GM12878 (cell line): ENCODE data around the gene SPSB3. TPM values are rescaled to one million over a fixed set of nuclear protein-coding genes. Genes with fewer than 3 reads are reported as not detected.

Source experiments
- DPF2 ChIP-seq: fragments of 450-650 bp; IDR thresholded peaks from 2 replicates; pipeline ENCODE4 v1.6.1; 2017; ENCODE audit warnings: mild to moderate bottlenecking
- ETV6 ChIP-seq, 2 experiments: fragments of 450-650 bp in 1 of 2; IDR thresholded peaks in 1 of 2; conservative IDR thresholded peaks in 1 of 2; 2 replicates each; pipeline ENCODE4 v1.6.1; 2014; ENCODE audit warnings: antibody characterized with exemption in 1 of 2, borderline replicate concordance in 1 of 2, low read depth in 1 of 2, mild to moderate bottlenecking in 1 of 2, moderate library complexity in 1 of 2
- FOXM1 ChIP-seq: IDR thresholded peaks from 2 replicates; pipeline ENCODE4 v1.6.1; 2012; ENCODE audit warnings: low read depth, mild to moderate bottlenecking, inconsistent platforms, low read length, moderate library complexity
- HDAC6 ChIP-seq: fragments of 200-600 bp; sonication (generic); IDR thresholded peaks from one replicate; pipeline ENCODE4 v1.8.0; 2017; ENCODE audit warnings: antibody characterized with exemption; ENCODE audit not compliant: unreplicated experiment
- SIX5 ChIP-seq: IDR thresholded peaks from 2 replicates; pipeline ENCODE4 v1.6.1; 2011; ENCODE audit warnings: mild to moderate bottlenecking, low read depth, low read length, moderate library complexity; ENCODE audit not compliant: severe bottlenecking
- WRNIP1 ChIP-seq: IDR thresholded peaks from 2 replicates; pipeline ENCODE4 v1.6.1; 2011; ENCODE audit warnings: low read depth, low read length, improper control_type of control experiment, borderline replicate concordance
- polyA plus RNA-seq, 11 experiments: library from polyadenylated mRNA; depleted of rRNA in 4 of 11; unstranded in 6 of 11; stranded (reverse) in 5 of 11; fragments of >200 nt; fragmentation: Nextera tagmentation in 4 of 11; fragmentation: Illumina TruSeq in 1 of 11; extraction: Ambion mirVana in 4 of 11; extraction: Trizol in 1 of 11; gene quantifications; 1 replicate in 1 of 11; 2 replicates in 10 of 11; pipeline versions ENCODE4 v1.2.1 to v1.2.3, GENCODE V29; 2011 to 2016; ENCODE audit warnings: inconsistent platforms in 2 of 11, missing spikeins in 2 of 11, low read depth in 1 of 11
- total RNA-seq, 4 experiments: library from RNA; depleted of rRNA in 3 of 4; stranded (reverse); fragments of >200 nt in 3 of 4; fragmentation: Illumina TruSeq in 1 of 4; extraction: Trizol in 1 of 4; gene quantifications; 2 replicates each; pipeline versions ENCODE4 v1.2.1 to v1.2.3, GENCODE V29; 2013 to 2021
- TF ChIP-seq, protein P1 (sequence below): fragments of 450-650 bp; conservative IDR thresholded peaks from 2 replicates; pipeline ENCODE4 v1.6.1; 2017; ENCODE audit warnings: mild to moderate bottlenecking, moderate library complexity
- TF ChIP-seq, protein P2 (sequence below): fragments of 450-650 bp; IDR thresholded peaks from 2 replicates; pipeline ENCODE4 v1.6.1; 2017; ENCODE audit warnings: antibody characterized with exemption, mild to moderate bottlenecking, moderate library complexity
- TF ChIP-seq, protein P3 (sequence below): fragments of 450-650 bp; formaldehyde crosslinking; IDR thresholded peaks from 2 replicates; pipeline ENCODE4 v1.5.0; 2022; ENCODE audit warnings: mild to moderate bottlenecking, missing genetic modification characterization
- TF ChIP-seq, protein P4 (sequence below): IDR thresholded peaks from 2 replicates; pipeline ENCODE4 v1.6.1; 2012; ENCODE audit warnings: improper control_type of control experiment, low read depth, low read length; ENCODE audit not compliant: insufficient replicate concordance
- TF ChIP-seq, protein P5 (sequence below): IDR thresholded peaks from 2 replicates; pipeline ENCODE4 v1.6.1; 2011; ENCODE audit warnings: low read depth, mild to moderate bottlenecking, low read length, moderate library complexity, borderline replicate concordance; ENCODE audit errors: extremely low read depth

The SPSB3 gene
- total and polyA plus RNA-seq, 10 of the 15 experiments (the other 5 are each of a cell fraction or from before 2014, with no cell fraction given), result 0.31 to 26.9 (median 14.0) TPM

DNA sequence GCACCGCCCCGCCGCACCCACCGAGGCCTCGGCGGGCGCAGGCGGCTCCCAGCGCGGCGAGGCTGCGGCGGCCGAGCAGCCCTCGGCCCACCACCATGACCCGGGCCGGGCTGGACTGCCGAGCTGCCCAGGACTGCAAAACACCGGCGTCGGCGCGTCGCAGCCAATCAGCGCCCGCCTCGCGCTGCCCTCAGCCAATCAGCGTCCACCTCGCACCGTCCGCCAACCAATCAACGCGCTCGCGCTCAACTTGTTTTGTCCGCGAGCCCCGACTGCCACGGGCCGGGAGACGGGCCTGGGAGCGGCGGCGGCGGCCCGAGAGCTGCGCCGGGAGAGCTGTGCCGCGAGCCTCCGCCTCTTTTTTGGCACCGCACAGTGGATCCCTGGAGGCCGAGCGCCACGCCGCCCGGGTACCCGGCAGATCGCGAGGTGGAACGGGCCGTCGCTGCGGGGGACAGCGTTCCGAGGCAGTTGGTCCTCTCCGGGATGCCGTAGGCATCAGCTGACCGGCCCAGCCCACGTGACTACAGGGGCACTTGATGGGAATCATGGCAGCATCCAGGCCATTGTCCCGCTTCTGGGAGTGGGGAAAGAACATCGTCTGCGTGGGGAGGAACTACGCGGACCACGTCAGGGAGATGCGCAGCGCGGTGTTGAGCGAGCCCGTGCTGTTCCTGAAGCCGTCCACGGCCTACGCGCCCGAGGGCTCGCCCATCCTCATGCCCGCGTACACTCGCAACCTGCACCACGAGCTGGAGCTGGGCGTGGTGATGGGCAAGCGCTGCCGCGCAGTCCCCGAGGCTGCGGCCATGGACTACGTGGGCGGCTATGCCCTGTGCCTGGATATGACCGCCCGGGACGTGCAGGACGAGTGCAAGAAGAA, 44.6 kb upstream of the SPSB3 start, which contains the start of the genes FAHD1 and HAGH (continued):
- TF ChIP-seq, protein P1, sequence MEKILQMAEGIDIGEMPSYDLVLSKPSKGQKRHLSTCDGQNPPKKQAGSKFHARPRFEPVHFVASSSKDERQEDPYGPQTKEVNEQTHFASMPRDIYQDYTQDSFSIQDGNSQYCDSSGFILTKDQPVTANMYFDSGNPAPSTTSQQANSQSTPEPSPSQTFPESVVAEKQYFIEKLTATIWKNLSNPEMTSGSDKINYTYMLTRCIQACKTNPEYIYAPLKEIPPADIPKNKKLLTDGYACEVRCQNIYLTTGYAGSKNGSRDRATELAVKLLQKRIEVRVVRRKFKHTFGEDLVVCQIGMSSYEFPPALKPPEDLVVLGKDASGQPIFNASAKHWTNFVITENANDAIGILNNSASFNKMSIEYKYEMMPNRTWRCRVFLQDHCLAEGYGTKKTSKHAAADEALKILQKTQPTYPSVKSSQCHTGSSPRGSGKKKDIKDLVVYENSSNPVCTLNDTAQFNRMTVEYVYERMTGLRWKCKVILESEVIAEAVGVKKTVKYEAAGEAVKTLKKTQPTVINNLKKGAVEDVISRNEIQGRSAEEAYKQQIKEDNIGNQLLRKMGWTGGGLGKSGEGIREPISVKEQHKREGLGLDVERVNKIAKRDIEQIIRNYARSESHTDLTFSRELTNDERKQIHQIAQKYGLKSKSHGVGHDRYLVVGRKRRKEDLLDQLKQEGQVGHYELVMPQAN, result peak; percentile 98
- no peak for TF ChIP-seq WRNIP1
- TF ChIP-seq FOXM1, result no peak
- TF ChIP-seq, protein P2, sequence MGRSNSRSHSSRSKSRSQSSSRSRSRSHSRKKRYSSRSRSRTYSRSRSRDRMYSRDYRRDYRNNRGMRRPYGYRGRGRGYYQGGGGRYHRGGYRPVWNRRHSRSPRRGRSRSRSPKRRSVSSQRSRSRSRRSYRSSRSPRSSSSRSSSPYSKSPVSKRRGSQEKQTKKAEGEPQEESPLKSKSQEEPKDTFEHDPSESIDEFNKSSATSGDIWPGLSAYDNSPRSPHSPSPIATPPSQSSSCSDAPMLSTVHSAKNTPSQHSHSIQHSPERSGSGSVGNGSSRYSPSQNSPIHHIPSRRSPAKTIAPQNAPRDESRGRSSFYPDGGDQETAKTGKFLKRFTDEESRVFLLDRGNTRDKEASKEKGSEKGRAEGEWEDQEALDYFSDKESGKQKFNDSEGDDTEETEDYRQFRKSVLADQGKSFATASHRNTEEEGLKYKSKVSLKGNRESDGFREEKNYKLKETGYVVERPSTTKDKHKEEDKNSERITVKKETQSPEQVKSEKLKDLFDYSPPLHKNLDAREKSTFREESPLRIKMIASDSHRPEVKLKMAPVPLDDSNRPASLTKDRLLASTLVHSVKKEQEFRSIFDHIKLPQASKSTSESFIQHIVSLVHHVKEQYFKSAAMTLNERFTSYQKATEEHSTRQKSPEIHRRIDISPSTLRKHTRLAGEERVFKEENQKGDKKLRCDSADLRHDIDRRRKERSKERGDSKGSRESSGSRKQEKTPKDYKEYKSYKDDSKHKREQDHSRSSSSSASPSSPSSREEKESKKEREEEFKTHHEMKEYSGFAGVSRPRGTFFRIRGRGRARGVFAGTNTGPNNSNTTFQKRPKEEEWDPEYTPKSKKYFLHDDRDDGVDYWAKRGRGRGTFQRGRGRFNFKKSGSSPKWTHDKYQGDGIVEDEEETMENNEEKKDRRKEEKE, result no peak
- TF ChIP-seq, protein P3, sequence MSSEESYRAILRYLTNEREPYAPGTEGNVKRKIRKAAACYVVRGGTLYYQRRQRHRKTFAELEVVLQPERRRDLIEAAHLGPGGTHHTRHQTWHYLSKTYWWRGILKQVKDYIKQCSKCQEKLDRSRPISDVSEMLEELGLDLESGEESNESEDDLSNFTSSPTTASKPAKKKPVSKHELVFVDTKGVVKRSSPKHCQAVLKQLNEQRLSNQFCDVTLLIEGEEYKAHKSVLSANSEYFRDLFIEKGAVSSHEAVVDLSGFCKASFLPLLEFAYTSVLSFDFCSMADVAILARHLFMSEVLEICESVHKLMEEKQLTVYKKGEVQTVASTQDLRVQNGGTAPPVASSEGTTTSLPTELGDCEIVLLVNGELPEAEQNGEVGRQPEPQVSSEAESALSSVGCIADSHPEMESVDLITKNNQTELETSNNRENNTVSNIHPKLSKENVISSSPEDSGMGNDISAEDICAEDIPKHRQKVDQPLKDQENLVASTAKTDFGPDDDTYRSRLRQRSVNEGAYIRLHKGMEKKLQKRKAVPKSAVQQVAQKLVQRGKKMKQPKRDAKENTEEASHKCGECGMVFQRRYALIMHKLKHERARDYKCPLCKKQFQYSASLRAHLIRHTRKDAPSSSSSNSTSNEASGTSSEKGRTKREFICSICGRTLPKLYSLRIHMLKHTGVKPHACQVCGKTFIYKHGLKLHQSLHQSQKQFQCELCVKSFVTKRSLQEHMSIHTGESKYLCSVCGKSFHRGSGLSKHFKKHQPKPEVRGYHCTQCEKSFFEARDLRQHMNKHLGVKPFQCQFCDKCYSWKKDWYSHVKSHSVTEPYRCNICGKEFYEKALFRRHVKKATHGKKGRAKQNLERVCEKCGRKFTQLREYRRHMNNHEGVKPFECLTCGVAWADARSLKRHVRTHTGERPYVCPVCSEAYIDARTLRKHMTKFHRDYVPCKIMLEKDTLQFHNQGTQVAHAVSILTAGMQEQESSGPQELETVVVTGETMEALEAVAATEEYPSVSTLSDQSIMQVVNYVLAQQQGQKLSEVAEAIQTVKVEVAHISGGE (CRISPR knock-in tag), result no peak
- TF ChIP-seq DPF2, result peak; percentile 64; the same call in 1 of the 2 replicates
- no peak for TF ChIP-seq HDAC6
- TF ChIP-seq ETV6 (conservative IDR thresholded peaks at IDR 0.05 in 1 of 2, IDR thresholded peaks at IDR 0.05 in 1 of 2; ENCODE audit: borderline replicate concordance in 1 of 2, low read depth in 1 of 2), result no peak
- TF ChIP-seq, protein P4, sequence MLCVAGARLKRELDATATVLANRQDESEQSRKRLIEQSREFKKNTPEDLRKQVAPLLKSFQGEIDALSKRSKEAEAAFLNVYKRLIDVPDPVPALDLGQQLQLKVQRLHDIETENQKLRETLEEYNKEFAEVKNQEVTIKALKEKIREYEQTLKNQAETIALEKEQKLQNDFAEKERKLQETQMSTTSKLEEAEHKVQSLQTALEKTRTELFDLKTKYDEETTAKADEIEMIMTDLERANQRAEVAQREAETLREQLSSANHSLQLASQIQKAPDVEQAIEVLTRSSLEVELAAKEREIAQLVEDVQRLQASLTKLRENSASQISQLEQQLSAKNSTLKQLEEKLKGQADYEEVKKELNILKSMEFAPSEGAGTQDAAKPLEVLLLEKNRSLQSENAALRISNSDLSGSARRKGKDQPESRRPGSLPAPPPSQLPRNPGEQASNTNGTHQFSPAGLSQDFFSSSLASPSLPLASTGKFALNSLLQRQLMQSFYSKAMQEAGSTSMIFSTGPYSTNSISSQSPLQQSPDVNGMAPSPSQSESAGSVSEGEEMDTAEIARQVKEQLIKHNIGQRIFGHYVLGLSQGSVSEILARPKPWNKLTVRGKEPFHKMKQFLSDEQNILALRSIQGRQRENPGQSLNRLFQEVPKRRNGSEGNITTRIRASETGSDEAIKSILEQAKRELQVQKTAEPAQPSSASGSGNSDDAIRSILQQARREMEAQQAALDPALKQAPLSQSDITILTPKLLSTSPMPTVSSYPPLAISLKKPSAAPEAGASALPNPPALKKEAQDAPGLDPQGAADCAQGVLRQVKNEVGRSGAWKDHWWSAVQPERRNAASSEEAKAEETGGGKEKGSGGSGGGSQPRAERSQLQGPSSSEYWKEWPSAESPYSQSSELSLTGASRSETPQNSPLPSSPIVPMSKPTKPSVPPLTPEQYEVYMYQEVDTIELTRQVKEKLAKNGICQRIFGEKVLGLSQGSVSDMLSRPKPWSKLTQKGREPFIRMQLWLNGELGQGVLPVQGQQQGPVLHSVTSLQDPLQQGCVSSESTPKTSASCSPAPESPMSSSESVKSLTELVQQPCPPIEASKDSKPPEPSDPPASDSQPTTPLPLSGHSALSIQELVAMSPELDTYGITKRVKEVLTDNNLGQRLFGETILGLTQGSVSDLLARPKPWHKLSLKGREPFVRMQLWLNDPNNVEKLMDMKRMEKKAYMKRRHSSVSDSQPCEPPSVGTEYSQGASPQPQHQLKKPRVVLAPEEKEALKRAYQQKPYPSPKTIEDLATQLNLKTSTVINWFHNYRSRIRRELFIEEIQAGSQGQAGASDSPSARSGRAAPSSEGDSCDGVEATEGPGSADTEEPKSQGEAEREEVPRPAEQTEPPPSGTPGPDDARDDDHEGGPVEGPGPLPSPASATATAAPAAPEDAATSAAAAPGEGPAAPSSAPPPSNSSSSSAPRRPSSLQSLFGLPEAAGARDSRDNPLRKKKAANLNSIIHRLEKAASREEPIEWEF, result no peak
- TF ChIP-seq, protein P5, sequence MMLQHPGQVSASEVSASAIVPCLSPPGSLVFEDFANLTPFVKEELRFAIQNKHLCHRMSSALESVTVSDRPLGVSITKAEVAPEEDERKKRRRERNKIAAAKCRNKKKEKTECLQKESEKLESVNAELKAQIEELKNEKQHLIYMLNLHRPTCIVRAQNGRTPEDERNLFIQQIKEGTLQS, result peak; percentile 99
- TF ChIP-seq SIX5, result peak; percentile 57
